HCT116 (cell line): ENCODE data around the gene CPSF2.

ENCODE experiments used
- CBX3 ChIP-seq: IDR thresholded peaks from 2 replicates; pipeline ENCODE4 v1.6.1; 2012; ENCODE audit warnings: low read depth
- CEBPB ChIP-seq: IDR thresholded peaks from 2 replicates; pipeline ENCODE4 v1.6.1; 2012; ENCODE audit warnings: low read depth
- EZH2 ChIP-seq: fragments of 200-600 bp; sonication (generic); IDR thresholded peaks from 2 replicates; pipeline ENCODE4 v1.6.1; 2017; ENCODE audit warnings: antibody characterized with exemption, mixed run types
- EZH2phosphoT487 ChIP-seq: fragments of 200-600 bp; IDR thresholded peaks from 2 replicates; pipeline ENCODE4 v1.6.1; 2018; ENCODE audit warnings: antibody characterized with exemption, borderline replicate concordance
- JUND ChIP-seq: IDR thresholded peaks from 2 replicates; pipeline ENCODE4 v1.6.1; 2012
- POLR2A ChIP-seq: IDR thresholded peaks from 2 replicates; pipeline ENCODE4 v1.7.0; 2011; ENCODE audit warnings: borderline replicate concordance; ENCODE audit not compliant: insufficient read depth, insufficient read length; ENCODE audit errors: extremely low read depth
- POLR2AphosphoS5 ChIP-seq: IDR thresholded peaks from 2 replicates; pipeline ENCODE4 v1.6.1; 2011; ENCODE audit warnings: mild to moderate bottlenecking, low read depth, low read length, moderate library complexity
- SRF ChIP-seq: IDR thresholded peaks from 2 replicates; pipeline ENCODE4 v1.6.1; 2012; ENCODE audit warnings: low read depth
- TCF7L2 ChIP-seq: IDR thresholded peaks from 2 replicates; pipeline ENCODE4 v1.7.0; 2011; ENCODE audit warnings: borderline replicate concordance, inconsistent platforms; ENCODE audit not compliant: insufficient read depth, insufficient read length; ENCODE audit errors: extremely low read depth
- TF ChIP-seq, protein P1 (sequence below), 3 experiments: fragments of 200-600 bp in 1 of 3; sonication (generic) in 1 of 3; IDR thresholded peaks in 2 of 3; conservative IDR thresholded peaks in 1 of 3; 2 replicates each; pipeline ENCODE4 v1.5.1; 2012 to 2017; ENCODE audit warnings: low read depth in 2 of 3, low read length in 2 of 3, antibody characterized with exemption in 1 of 3, borderline replicate concordance in 1 of 3, control low read depth in 1 of 3, mild to moderate bottlenecking in 1 of 3, mixed read lengths in 1 of 3, mixed run types in 1 of 3, moderate library complexity in 1 of 3; ENCODE audit not compliant: insufficient read depth in 1 of 3
- TF ChIP-seq, protein P2 (sequence below): IDR thresholded peaks from 2 replicates; pipeline ENCODE4 v1.6.1; 2012; ENCODE audit warnings: low read depth
- TF ChIP-seq, protein P3 (sequence below): IDR thresholded peaks from 2 replicates; pipeline ENCODE4 v1.6.1; 2012

DNA sequence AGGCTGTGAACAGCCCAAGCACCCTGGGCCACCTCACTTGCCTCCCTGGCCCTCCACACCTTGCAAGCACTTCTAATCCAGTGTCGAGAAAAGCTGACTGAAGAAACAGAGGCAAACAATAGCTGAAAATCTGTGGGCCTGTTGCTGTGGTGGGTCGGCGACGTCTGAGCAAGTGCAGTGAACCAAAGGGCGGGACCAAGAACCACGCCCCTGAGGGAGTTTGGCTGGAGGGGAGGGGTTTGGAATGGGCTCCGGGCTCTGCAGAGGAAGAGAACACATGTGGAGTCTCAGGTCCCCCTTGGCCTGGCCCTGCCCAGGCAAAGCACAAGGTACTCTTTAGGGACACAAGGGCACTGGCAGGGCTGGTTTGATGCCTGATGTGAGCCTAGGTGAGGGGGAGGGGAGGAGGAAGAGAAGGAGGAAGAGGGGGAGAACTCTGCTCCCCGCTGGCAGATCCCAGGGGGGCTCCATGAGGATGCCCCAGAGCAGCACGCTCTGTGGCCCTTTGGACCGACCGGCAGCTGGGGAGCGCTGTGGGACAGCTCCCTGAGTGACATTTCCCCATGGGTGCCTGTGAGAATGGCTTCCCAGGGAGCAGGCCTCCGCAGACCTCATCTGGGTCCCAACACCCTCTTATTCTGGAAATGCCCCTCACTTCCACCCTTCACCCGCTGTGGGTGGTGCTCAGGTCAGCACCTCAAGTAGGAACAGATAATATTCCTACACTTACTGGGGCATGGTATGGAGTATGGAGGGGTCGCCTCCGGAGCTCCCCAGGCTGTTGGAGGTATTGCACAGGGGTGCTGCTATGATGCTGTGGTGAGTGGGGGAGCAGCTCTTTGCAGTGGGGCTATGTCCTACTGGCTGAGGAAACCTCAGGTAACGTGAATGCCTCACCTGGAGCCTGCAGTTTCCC, 85.5 kb downstream of the CPSF2 start:
- TF ChIP-seq, protein P1, sequence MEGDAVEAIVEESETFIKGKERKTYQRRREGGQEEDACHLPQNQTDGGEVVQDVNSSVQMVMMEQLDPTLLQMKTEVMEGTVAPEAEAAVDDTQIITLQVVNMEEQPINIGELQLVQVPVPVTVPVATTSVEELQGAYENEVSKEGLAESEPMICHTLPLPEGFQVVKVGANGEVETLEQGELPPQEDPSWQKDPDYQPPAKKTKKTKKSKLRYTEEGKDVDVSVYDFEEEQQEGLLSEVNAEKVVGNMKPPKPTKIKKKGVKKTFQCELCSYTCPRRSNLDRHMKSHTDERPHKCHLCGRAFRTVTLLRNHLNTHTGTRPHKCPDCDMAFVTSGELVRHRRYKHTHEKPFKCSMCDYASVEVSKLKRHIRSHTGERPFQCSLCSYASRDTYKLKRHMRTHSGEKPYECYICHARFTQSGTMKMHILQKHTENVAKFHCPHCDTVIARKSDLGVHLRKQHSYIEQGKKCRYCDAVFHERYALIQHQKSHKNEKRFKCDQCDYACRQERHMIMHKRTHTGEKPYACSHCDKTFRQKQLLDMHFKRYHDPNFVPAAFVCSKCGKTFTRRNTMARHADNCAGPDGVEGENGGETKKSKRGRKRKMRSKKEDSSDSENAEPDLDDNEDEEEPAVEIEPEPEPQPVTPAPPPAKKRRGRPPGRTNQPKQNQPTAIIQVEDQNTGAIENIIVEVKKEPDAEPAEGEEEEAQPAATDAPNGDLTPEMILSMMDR (IDR thresholded peaks at IDR 0.05 in 2 of 3, conservative IDR thresholded peaks at IDR 0.05 in 1 of 3; ENCODE audit: borderline replicate concordance in 1 of 3, insufficient read depth in 1 of 3, low read depth in 2 of 3, low read length in 2 of 3) = no peak
- TF ChIP-seq TCF7L2 (no peak), CBX3 (no peak), EZH2phosphoT487 (no peak), EZH2 (no peak), POLR2AphosphoS5 (no peak), POLR2A (no peak), CEBPB (no peak), JUND (no peak), SRF (no peak)
- TF ChIP-seq, protein P2, sequence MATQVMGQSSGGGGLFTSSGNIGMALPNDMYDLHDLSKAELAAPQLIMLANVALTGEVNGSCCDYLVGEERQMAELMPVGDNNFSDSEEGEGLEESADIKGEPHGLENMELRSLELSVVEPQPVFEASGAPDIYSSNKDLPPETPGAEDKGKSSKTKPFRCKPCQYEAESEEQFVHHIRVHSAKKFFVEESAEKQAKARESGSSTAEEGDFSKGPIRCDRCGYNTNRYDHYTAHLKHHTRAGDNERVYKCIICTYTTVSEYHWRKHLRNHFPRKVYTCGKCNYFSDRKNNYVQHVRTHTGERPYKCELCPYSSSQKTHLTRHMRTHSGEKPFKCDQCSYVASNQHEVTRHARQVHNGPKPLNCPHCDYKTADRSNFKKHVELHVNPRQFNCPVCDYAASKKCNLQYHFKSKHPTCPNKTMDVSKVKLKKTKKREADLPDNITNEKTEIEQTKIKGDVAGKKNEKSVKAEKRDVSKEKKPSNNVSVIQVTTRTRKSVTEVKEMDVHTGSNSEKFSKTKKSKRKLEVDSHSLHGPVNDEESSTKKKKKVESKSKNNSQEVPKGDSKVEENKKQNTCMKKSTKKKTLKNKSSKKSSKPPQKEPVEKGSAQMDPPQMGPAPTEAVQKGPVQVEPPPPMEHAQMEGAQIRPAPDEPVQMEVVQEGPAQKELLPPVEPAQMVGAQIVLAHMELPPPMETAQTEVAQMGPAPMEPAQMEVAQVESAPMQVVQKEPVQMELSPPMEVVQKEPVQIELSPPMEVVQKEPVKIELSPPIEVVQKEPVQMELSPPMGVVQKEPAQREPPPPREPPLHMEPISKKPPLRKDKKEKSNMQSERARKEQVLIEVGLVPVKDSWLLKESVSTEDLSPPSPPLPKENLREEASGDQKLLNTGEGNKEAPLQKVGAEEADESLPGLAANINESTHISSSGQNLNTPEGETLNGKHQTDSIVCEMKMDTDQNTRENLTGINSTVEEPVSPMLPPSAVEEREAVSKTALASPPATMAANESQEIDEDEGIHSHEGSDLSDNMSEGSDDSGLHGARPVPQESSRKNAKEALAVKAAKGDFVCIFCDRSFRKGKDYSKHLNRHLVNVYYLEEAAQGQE = no peak
- TF ChIP-seq, protein P3, sequence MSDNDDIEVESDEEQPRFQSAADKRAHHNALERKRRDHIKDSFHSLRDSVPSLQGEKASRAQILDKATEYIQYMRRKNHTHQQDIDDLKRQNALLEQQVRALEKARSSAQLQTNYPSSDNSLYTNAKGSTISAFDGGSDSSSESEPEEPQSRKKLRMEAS = no peak
